GM18508 (cell line): ENCODE results near the gene FLII.
"Not testable (repeated sequence)": the region's sequence is repeated elsewhere in the genome, so short reads cannot be mapped to it uniquely, and the experiment has no call there.

Experiments
- ATAC-seq: cut with Tn5 transposase; IDR thresholded peaks from one replicate; pipeline ENCODE4 v1.9.1; 2021; ENCODE audit warnings: moderate number of reproducible peaks; ENCODE audit not compliant: insufficient read depth, unreplicated experiment

The FLII gene

DNA sequence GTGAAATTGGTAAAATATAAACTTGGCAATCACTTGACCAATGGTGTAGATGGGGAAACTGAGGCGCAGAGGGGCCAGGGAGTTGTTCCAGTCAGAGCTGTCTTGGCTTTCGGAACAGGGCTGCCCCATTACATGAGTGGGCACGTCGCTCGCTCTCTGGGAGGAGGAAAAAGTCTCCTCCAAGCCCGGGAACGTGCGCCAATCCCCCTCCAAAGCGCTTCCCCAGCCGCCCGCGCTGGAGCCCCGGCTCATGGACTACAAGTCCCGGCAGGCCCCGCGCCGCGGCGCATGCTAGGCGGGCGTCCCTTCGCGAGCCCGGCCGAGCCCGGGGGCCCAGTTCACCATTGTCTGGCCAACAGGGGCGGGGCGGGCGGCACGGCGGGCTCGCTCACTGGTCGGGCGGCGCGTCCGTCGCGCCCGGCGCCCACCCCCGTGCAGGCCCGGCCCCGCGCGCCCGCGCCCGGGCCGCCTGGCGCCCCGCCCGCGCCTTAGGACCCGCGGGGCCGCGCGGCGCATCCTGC is 33.4 kb downstream of the FLII start, which contains the start of gene LLGL1:
Gene LLGL1 (plus strand): TSS at position 515 of the 521 bp plus-strand sequence. CDS start 48 bp downstream, outside the sequence.
- ATAC-seq, result no peak

DNA sequence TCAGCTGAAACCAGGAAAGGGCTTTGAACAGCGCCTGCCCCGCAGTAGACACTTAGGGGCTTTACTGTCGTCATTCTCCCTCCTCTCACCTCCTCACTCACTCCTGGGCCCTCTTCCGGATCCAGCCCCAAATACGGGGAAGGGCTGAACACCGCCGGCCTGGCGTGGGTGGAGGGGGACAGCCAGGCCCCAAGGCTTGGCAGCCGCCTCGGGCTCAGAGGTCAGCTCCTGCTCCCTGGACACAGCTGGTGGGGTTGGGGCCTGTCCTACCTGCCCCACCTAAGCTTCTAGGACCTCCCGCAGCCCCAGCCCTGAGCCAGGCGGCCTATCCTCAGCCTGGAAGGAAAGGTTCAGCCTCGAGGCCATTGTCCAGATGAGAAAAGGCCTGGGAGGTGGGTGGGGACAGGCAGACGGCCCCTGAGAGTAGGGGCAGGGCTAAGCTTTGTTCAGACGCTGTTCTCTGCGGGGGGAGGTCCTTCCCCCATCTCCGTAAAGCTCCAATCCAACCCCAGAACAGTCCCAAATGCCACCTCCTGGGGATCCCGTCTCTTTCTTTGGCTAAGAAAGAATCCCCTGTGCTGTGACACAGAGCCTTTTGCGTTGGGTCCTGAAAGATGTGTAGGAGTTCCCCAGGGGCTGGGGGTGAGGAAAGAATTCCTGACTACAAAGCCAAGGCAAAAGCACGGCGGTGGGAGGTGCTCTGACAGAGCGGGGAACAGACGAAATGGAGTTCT is 34.0 kb downstream of the FLII start:
- ATAC-seq, result no peak

DNA sequence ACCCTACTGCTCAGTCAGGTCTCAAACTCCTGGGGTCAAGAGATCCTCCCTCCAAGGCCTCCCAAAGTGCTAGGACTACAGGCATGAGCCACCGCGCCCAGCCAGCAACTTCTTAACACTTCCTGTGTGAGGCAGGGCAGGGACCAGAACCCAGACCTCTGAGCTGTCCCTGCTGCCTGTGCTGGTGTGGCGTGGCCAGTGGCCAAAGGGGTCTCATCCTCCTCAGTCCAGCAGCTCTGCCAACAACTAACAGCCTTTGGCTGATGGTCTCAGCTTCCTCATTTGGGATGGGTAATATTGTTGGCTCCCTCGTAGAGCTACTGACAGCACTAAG is 34.5 kb downstream of the FLII start:
- no peak for ATAC-seq

DNA sequence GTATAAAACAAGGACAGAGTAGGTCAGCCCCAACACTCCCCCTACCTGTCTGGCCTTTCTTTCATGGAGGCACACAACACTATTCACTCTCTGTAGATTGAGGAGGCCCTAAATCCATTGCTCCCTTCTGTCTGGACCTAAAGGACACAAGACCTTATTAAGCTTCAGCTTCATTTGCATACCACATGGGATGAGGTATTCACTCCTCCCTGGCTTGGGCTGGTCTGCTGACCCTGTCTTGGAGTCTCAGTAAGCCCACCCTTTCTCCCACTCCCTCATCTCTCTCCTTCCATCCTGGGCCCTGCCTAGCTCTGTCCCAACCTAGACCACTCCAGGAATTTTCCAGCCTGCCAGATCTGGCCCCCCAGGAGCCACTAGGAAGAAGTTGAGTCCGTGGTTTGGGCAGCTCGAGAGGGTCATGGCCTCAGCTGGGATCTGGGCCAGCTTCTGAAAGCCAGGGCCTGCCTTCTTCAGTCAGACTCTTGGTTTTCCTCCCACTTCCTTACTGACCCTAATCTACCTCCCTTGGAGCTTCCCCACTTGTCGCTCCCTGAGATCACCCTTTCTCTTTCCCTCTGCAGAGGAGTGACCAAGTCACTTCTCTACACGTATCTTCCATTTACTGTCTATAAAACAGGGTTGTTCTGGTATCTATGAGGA is 39.7 kb downstream of the FLII start:
- no peak for ATAC-seq

DNA sequence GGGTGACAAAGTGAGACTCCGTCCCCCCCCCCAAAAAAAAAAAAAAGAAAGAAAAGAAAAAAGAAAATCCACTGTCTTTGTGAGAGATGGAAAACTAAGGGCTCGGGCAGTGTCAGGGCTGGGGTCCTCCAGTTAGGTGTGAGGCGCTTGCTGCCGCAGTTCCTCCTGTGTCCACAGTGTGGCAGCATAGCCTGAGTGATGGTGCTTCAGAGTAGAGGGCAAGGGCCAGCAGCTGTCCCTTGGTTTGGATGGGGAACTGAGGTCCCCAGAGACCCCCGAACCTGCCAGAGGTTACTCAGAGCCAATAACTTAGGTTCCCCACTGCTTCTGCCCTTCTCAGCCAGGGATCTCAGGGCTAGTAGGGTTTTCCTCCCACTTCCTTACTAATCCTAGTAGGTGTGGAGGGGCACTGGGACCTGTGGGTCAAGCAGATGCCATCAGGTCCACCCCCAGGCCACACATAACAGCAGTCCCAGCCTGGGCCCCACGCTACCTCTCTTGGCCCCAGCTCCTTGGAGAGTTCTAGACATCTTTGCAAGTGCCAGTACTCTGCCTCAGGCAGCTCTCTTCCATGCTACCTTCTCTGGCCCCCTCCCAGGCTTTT is 41.0 kb downstream of the FLII start:
- ATAC-seq, result no peak

DNA sequence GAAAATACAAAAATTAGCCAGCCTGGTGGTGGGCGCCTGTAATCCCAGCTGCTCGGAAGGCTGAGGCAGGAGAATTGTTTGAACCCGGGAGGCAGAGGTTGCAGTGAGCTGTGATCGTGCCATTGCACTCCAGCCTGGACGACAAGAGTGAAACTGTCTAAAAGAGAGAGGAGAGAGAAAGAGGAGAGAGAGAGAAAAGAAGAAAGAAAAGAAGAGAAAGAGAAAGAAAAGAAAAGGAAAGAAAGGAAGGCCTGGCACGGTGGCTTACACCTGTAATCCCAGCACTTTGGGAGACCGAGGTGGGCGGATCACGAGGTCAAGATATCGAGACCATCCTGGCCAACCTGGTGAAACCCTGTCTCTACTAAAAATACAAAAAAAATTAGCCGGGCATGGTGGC is 41.6 kb downstream of the FLII start:
- ATAC-seq, result not testable (repeated sequence)

DNA sequence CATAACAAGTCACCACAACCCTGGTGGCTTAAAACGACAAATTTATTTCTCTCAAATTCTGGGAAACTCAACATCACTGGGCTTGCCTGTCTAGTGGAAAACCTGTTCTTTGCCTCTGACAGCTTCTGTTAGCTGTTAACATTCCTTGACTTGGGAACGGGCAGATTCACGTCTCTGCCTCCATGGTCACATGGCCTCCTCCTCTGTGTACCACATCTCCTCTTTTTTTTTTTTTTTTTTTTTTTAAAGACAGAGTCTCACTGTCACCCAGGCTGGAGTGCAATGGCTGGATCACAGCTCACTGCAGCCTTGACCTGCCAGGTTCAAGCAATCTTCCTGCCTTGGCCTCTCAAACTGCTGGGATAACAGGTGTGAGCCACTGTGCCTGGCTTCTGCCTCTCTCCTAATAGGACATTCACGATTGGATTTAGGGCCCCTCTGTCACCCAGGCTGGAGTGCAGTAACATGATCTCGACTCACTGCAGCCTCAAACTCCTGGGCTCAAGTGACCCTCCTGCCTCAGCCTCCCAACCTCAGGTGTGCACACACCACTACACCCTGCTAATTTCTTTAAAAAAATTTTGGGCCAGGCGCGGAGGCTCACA is 44.8 kb downstream of the FLII start:
- no peak for ATAC-seq

DNA sequence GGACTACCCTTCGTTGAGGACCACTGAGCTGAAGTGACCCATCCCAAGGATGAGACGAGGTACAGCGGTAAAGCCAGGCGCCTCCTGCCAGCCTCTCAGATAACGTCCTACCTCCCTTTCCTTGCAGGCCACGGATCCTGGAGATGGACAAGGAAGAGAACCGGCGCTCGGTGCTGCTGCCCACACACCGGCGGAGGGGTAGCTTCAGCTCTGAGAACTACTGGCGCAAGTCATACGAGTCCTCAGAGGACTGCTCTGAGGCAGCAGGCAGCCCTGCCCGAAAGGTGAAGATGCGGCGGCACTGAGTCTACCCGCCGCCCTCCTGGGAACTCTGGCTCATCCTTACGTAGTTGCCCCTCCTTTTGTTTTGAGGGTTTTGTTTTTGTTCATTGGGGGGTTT is 50.4 kb downstream of the FLII start:
- ATAC-seq, result no peak

DNA sequence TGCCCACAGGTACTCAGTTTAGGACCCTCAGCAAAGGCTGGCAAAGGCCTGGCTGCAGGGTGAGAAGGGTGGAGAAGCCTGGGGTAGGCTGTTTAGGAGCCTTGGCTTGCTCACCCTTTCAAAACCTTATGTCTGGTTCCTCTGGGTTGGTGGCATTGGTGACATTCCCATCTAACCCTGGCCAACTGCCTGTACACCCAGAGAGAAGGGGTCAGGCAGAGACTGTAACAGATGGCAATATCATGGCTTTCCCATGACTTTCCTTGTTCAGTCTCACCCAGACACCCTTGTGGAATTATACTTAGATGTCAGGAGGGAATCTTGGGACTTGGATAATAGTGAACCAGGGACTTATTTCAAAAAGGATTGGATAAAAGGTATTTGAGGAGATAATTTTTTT is 51.6 kb downstream of the FLII start:
- ATAC-seq, result no peak

DNA sequence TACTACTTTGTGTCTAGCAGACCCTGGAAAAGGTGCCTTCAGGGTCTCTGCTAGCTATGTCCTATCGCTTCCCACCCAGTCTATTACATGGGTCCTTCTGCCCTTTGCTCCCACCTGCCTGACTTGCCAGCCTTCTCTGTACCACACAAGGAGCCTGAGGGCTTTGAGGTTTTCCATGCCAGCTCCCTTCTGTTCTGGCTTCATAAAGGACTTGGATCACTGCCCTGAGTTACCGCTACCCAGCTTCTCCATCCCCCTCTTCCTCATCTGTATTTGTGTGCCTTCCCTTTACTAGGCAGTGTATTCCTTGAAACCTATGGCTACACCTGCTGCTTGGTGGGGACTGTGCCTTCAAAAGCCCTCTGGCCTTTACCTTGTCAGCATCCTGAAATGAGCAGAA is 52.7 kb downstream of the FLII start:
- ATAC-seq, result no peak

DNA sequence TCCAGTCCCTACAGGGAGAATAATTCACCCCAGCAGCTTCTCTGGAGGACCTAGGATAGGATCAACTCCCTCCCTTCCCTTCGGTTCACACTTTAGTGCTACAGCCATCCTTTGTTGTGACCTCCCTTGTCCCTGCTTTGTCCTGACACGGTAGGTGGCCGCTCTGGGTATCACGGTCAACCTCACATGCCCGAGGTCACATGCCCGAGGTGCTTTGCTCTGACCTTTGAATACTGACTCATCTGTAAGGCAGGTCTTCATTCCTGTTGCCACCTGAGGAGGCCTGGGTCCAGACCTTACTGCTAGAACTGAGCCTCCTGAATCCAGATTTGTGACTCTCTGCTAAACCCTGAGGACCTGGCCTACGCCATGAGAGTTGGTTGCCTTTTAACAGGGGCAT is 55.2 kb downstream of the FLII start:
- no peak for ATAC-seq

DNA sequence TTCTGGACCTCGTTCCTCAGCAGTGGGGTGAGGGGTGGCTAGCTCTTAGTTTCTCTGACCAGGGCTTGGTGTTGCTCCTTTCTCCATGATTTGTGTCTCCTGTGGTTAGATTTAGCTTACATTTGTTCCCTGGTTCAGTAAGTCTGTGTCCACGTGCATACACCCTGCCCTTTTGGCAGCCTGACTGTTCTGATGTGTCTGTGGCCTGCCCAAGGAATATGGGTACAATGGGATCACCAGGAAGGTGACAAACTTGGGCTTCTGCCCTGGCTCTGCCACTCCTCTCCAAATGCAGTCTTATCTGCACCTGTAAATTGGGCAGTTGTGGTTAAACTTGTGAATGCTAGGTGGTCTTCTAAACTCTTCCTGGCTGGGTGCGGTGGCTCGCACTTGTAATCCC is 57.4 kb downstream of the FLII start:
- no peak for ATAC-seq

DNA sequence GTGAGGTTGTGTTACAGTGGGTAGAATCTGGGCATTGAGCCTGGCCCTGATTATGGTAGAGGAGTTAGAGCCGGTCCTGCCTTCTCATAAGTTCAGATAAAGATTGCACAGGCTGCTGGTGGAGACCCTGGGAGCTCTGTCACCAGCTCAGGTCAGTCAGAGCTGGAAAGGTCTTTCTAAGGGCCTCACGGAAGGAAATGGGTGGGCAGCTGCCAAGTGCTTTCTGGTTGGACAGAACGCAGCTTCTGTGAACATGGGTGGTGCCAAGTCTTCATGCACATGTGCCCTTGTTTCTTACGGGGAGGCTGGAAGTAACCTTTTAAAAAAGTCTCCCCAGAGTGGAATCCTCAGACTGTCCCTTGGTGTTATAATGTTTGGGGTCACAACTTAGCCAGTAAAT is 60.0 kb downstream of the FLII start:
- no peak for ATAC-seq

DNA sequence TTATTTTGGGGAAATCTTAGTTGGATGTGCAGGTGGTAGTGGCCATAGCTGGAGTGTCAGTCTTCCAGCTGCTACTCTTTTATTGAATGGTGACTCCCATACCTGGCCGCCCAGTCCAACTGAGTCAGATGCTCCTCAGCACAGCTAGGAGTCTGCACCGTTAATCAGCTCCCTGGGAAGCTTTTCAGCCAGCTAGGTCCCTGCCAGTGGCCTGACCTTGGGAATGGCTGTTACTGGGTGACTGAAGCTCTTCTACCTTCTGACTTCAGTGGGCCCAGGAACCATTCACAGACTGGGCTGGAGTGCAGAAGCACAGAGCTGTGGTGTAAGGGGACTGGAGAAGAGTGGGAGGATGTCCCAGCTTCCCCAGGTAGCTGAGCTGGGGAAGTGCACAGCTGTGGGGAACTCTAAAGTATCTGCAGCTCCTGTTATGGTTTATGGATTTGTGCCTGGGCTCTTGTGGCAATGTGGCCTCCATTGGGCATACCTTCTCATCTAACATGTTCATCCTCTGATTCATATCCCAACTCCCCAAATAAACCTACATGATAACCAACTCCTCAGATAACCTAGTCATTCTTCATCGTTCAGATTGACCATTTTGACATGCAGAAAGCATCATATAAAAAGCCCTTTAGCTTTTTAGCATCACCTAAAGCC is 60.9 kb downstream of the FLII start:
- no peak for ATAC-seq

DNA sequence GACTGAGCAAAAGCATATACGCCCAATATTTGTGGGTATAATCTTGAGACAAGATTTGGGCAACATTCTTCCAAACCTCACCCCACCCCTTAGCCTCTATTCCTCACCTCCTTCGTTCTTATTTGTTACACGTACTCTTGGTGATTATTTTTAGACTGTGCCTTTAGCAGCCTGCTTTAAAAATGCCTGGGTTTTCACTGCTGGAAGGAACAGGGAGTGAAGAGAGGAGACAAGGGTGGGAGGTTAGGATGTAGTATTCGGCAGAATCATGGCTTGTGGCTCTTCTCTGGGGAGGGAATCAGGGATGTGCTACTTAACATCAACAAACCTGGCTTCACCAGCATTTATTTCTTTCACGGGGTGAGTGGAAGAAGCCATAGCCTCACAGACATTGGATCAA is 63.3 kb downstream of the FLII start:
- no peak for ATAC-seq
